ENCODE data around the gene VPS37C.
A peak's percentile ranks its signal among the peaks of the same experiment; 100 is the strongest.

Gene VPS37C

GRCh38 chr11:61133145-61133544, 28.1 kb downstream of the VPS37C start:
- H3K4me3 ChIP-seq (ENCODE audit: low read depth, low read length), result no peak overlapping the region
- in situ Hi-C loops (cut with HindIII; ENCODE audit: low sequenced_read_pairs), result no loop called here
- no peak for DNase-seq (ENCODE audit: low read depth, low spot score)
- no peak for TF ChIP-seq CTCF (IDR thresholded peaks at IDR 0.05; ENCODE audit: low read depth, low read length)

- no peak for DNase-seq (ENCODE audit: low read depth, low spot score)
- in situ Hi-C loops (cut with HindIII; ENCODE audit: low sequenced_read_pairs), result no loop called here
- no peak for TF ChIP-seq CTCF (IDR thresholded peaks at IDR 0.05; ENCODE audit: low read depth, low read length)
- no peak overlapping the region for H3K4me3 ChIP-seq (ENCODE audit: low read depth, low read length)
Observed at GRCh38 chr11:61132646-61133045, 28.6 kb downstream of the VPS37C start.

- TF ChIP-seq CTCF (IDR thresholded peaks at IDR 0.05; ENCODE audit: low read depth, low read length), result no peak
- no peak overlapping the region for H3K4me3 ChIP-seq (ENCODE audit: low read depth, low read length)
- no peak for DNase-seq (ENCODE audit: low read depth, low spot score)
- in situ Hi-C loops (cut with HindIII; ENCODE audit: low sequenced_read_pairs), result no loop called here
Observed at GRCh38 chr11:61131998-61132555, 29.1 kb downstream of the VPS37C start.

GRCh38 chr11:61131586-61131985, 29.6 kb downstream of the VPS37C start:
- no peak overlapping the region for H3K4me3 ChIP-seq (ENCODE audit: low read depth, low read length)
- in situ Hi-C loops (cut with HindIII; ENCODE audit: low sequenced_read_pairs), result no loop called here
- TF ChIP-seq CTCF (IDR thresholded peaks at IDR 0.05; ENCODE audit: low read depth, low read length), result no peak
- DNase-seq (ENCODE audit: low read depth, low spot score), result no peak

GRCh38 chr11:61131186-61131585, 30.0 kb downstream of the VPS37C start:
- DNase-seq (ENCODE audit: low read depth, low spot score), result no peak
- in situ Hi-C loops (cut with HindIII; ENCODE audit: low sequenced_read_pairs), result no loop called here
- no peak for TF ChIP-seq CTCF (IDR thresholded peaks at IDR 0.05; ENCODE audit: low read depth, low read length)
- H3K4me3 ChIP-seq (ENCODE audit: low read depth, low read length), result no peak overlapping the region

- in situ Hi-C loops (cut with HindIII; ENCODE audit: low sequenced_read_pairs), result no loop called here
- no peak overlapping the region for H3K4me3 ChIP-seq (ENCODE audit: low read depth, low read length)
- peak; percentile 90 for DNase-seq (ENCODE audit: low read depth, low spot score)
- peak; percentile 100 for TF ChIP-seq CTCF (IDR thresholded peaks at IDR 0.05; ENCODE audit: low read depth, low read length)
Observed at GRCh38 chr11:61129639-61130523, 31.3 kb downstream of the VPS37C start.
